HepG2 (cell line): ENCODE results near the gene NTM. TPM values are rescaled to one million over a fixed set of nuclear protein-coding genes. Genes with fewer than 3 reads are reported as not detected.

Experiments
- ATAC-seq: fragments of 200-7000 bp; cut with Tn5 transposase; 3 replicates; pipeline ENCODE4 v1.9.1; 2020; ENCODE audit warnings: mild to moderate bottlenecking, moderate library complexity
- BruUV-seq: library from RNA; stranded (reverse); fragments of 400-500 nt; replicated peaks from 2 replicates; lab custom pipeline; 2021; lab: Mats Ljungman, UMichigan
- CTCF ChIA-PET: fragments of 300-600 bp; formaldehyde crosslinking; extraction: SDS; loops from one replicate; lab custom pipeline; 2021; ENCODE audit warnings: low total read pairs, inconsistent platforms, low intra/inter-chr PET ratio; lab: Yijun Ruan, JAX
- POLR2A ChIA-PET: fragments of 350-600 bp; sonication (Branson Sonifier 250); formaldehyde crosslinking; loops from one replicate; lab custom pipeline; 2020; ENCODE audit warnings: antibody characterized with exemption, inconsistent platforms; lab: Yijun Ruan, JAX
- DNase-seq: peaks from one replicate; pipeline ENCODE4 v3.0.0-alpha.2; 2015; ENCODE audit warnings: low spot score
- FAIRE-seq: peaks from 3 replicates; lab custom pipeline; 2011; peaks lifted over from hg19 to GRCh38; lab: Jason Lieb, UNC
- H2AFZ ChIP-seq: one replicate; pipeline ENCODE4 v1.6.1; 2011; ENCODE audit warnings: low read length, inconsistent platforms
- H3K27ac ChIP-seq: fragments of 300-600 bp; 3 replicates; pipeline ENCODE4 v1.8.0; 2011; ENCODE audit warnings: mixed run types, mild to moderate bottlenecking, mixed read lengths, low read length, inconsistent platforms; ENCODE audit not compliant: insufficient read depth; ENCODE audit errors: extremely low read length
- H3K27me3 ChIP-seq, 2 experiments: fragments of 200-600 bp in 1 of 2; 2 replicates in 1 of 2; 3 replicates in 1 of 2; pipeline versions ENCODE4 v1.6.0 to v1.8.0; 2011; ENCODE audit warnings: low read length in 2 of 2, mild to moderate bottlenecking in 2 of 2, moderate library complexity in 2 of 2, inconsistent platforms in 1 of 2; ENCODE audit not compliant: insufficient read depth in 2 of 2, control insufficient read depth in 1 of 2
- H3K36me3 ChIP-seq, 2 experiments: fragments of 200-600 bp in 1 of 2; replicated peaks in 1 of 2; 2 replicates in 1 of 2; 3 replicates in 1 of 2; pipeline versions ENCODE4 v1.5.1 to v1.8.0; 2011; ENCODE audit warnings: low read length in 2 of 2, inconsistent platforms in 1 of 2; ENCODE audit not compliant: insufficient read depth in 2 of 2, control insufficient read depth in 1 of 2
- H3K4me1 ChIP-seq: 2 replicates; pipeline ENCODE4 v1.5.1; 2012; ENCODE audit warnings: low read length, inconsistent platforms; ENCODE audit not compliant: insufficient read depth
- H3K4me2 ChIP-seq: 2 replicates; pipeline ENCODE4 v1.6.0; 2011; ENCODE audit warnings: low read depth, low read length, inconsistent platforms
- H3K4me3 ChIP-seq, 3 experiments: fragments of 200-600 bp in 1 of 3; sonication (generic), shearing (Covaris generic) in 1 of 3; replicated peaks in 1 of 3; 2 replicates each; pipeline ENCODE4 v1.5.1; 2011 to 2016; ENCODE audit warnings: low read length in 3 of 3, inconsistent platforms in 2 of 3, low read depth in 2 of 3, mild to moderate bottlenecking in 2 of 3, control low read depth in 1 of 3, mixed read lengths in 1 of 3; ENCODE audit not compliant: insufficient read depth in 1 of 3
- H3K79me2 ChIP-seq: one replicate; pipeline ENCODE4 v1.6.1; 2011; ENCODE audit warnings: low read length, inconsistent platforms; ENCODE audit not compliant: insufficient read depth
- H3K9ac ChIP-seq: 2 replicates; pipeline ENCODE4 v1.6.0; 2011; ENCODE audit warnings: mild to moderate bottlenecking, low read depth, low read length, inconsistent platforms; ENCODE audit not compliant: insufficient read depth
- H3K9me3 ChIP-seq: 2 replicates; pipeline ENCODE4 v1.5.1; 2012; ENCODE audit warnings: mild to moderate bottlenecking, low read length
- H4K20me1 ChIP-seq: 2 replicates; pipeline ENCODE4 v1.6.0; 2011; ENCODE audit warnings: inconsistent platforms, mild to moderate bottlenecking, low read length, moderate library complexity; ENCODE audit not compliant: insufficient read depth
- CHD4 ChIP-seq: fragments of 200-600 bp; sonication (generic); IDR thresholded peaks from 2 replicates; pipeline ENCODE4 v1.7.0; 2017; ENCODE audit warnings: mild to moderate bottlenecking, low read length, borderline replicate concordance
- EED ChIP-seq: sonication (generic); formaldehyde crosslinking; IDR thresholded peaks from 2 replicates; pipeline ENCODE4 v1.5.0; 2020; ENCODE audit warnings: mild to moderate bottlenecking, missing genetic modification reagents
- HOMEZ ChIP-seq: IDR thresholded peaks from 2 replicates; pipeline ENCODE4 v1.6.1; 2016; ENCODE audit warnings: low read depth
- MEF2D ChIP-seq: sonication (generic); formaldehyde crosslinking; IDR thresholded peaks from 2 replicates; pipeline ENCODE4 v1.5.1; 2020; ENCODE audit warnings: mild to moderate bottlenecking, missing genetic modification reagents
- NCOA2 ChIP-seq: sonication (generic); formaldehyde crosslinking; IDR thresholded peaks from 2 replicates; pipeline ENCODE4 v1.8.0; 2022; ENCODE audit warnings: inconsistent platforms
- PRDM10 ChIP-seq: sonication (generic); formaldehyde crosslinking; IDR thresholded peaks from 2 replicates; pipeline ENCODE4 v1.4.0; 2020; ENCODE audit warnings: low read depth, missing genetic modification reagents
- PREB ChIP-seq: sonication (generic); formaldehyde crosslinking; IDR thresholded peaks from 2 replicates; pipeline ENCODE4 v1.4.0; 2020; ENCODE audit warnings: missing genetic modification reagents
- TOPORS ChIP-seq: sonication (generic); formaldehyde crosslinking; IDR thresholded peaks from 2 replicates; pipeline ENCODE4 v1.8.0; 2023; ENCODE audit warnings: mild to moderate bottlenecking, missing genetic modification reagents
- ZNF281 ChIP-seq: sonication (generic); formaldehyde crosslinking; IDR thresholded peaks from 2 replicates; pipeline ENCODE4 v1.4.0; 2020; ENCODE audit warnings: missing genetic modification reagents, borderline replicate concordance
- WGBS: methylation state at CpG from one replicate; pipeline ENCODE4 v1.1.6; 2017; ENCODE audit warnings: low lambda C conversion rate; 5-methylcytosine and 5-hydroxymethylcytosine counted together
- in situ Hi-C: cut with HindIII; loops from 2 replicates; pipeline ENCODE4 v1.10.0; 2017; ENCODE audit warnings: low pct_unique_long_range_greater_than_20kb; ENCODE audit not compliant: extremely low pct_ligation_motif_present
- intact Hi-C: fragments of 100-400 bp; cut with micrococcal nuclease; formaldehyde crosslinking; loops from one replicate; pipeline ENCODE4 v1.10.0; 2022; ENCODE audit not compliant: unreplicated experiment
- polyA plus RNA-seq, 8 experiments: library from polyadenylated mRNA; depleted of rRNA in 3 of 8; stranded (reverse) in 7 of 8; unstranded in 1 of 8; fragments of >200 nt; fragmentation: Illumina TruSeq in 4 of 8; extraction: Trizol in 4 of 8; gene quantifications; 2 replicates each; pipeline versions ENCODE4 v1.2.1 to v1.2.3, GENCODE V29; 2011 to 2016; ENCODE audit warnings: low read depth in 4 of 8, missing spikeins in 1 of 8, mixed read lengths in 1 of 8; ENCODE audit not compliant: insufficient read depth in 1 of 8
- total RNA-seq, 5 experiments: library from RNA; depleted of rRNA; stranded (reverse); fragments of >200 nt; fragmentation: Illumina TruSeq; extraction: Trizol; gene quantifications; 2 replicates each; pipeline ENCODE4 v1.2.3, GENCODE V29; 2016; ENCODE audit warnings: low read depth in 1 of 5
- TF ChIP-seq, protein P1 (sequence below): sonication (generic); formaldehyde crosslinking; IDR thresholded peaks from 2 replicates; pipeline ENCODE4 v1.9.0; 2021; ENCODE audit warnings: missing genetic modification reagents, borderline replicate concordance

NTM gene
- total and polyA plus RNA-seq, 2 of the 13 experiments (the other 11 are each of a cell fraction or from before 2014, with no cell fraction given) = not detected

- ChIA-PET POLR2A (no interaction called here), CTCF (no interaction called here)
- Histone ChIP-seq H3K4me1 (no peaks in the 10 kb centered on the region), H2AFZ (no peak overlapping the region), H3K36me3 (no peaks in the 10 kb centered on the region), H3K27me3 (no peaks in the 10 kb centered on the region), H4K20me1 (no peaks in the 10 kb centered on the region), H3K27ac (no peak overlapping the region), H3K9me3 (no peaks in the 10 kb centered on the region), H3K4me3 (no peak overlapping the region), H3K9ac (no peak overlapping the region), H3K4me2 (no peak overlapping the region), H3K79me2 (no peaks in the 10 kb centered on the region)
- intact Hi-C loops (no loop called here), in situ Hi-C loops (no loop called here)
- 14% methylated on average over 6 of the region's 6 CpGs for WGBS
- no peak for ATAC-seq
- no peak for DNase-seq
- no peak for FAIRE-seq
- BruUV-seq = no TSS peak
- TF ChIP-seq NCOA2 (no peak), PRDM10 (CRISPR knock-in tag) (no peak), ZNF281 (CRISPR knock-in tag) (no peak), EED (CRISPR knock-in tag) (no peak), PREB (CRISPR knock-in tag) (no peak), TOPORS (CRISPR knock-in tag) (no peak), CHD4 (no peak), MEF2D (CRISPR knock-in tag) (no peak), HOMEZ (CRISPR knock-in tag) (no peak)
- TF ChIP-seq, protein P1, sequence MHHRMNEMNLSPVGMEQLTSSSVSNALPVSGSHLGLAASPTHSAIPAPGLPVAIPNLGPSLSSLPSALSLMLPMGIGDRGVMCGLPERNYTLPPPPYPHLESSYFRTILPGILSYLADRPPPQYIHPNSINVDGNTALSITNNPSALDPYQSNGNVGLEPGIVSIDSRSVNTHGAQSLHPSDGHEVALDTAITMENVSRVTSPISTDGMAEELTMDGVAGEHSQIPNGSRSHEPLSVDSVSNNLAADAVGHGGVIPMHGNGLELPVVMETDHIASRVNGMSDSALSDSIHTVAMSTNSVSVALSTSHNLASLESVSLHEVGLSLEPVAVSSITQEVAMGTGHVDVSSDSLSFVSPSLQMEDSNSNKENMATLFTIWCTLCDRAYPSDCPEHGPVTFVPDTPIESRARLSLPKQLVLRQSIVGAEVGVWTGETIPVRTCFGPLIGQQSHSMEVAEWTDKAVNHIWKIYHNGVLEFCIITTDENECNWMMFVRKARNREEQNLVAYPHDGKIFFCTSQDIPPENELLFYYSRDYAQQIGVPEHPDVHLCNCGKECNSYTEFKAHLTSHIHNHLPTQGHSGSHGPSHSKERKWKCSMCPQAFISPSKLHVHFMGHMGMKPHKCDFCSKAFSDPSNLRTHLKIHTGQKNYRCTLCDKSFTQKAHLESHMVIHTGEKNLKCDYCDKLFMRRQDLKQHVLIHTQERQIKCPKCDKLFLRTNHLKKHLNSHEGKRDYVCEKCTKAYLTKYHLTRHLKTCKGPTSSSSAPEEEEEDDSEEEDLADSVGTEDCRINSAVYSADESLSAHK (CRISPR knock-in tag) = no peak
Observed at GRCh38 chr11:131470216-131470925, 100.0 kb downstream of the NTM start.
